ENCODE measurements around the gene RASSF1. TPM values are rescaled to one million over a fixed set of nuclear protein-coding genes. Genes with fewer than 3 reads are reported as not detected.

Gene RASSF1, protein sequence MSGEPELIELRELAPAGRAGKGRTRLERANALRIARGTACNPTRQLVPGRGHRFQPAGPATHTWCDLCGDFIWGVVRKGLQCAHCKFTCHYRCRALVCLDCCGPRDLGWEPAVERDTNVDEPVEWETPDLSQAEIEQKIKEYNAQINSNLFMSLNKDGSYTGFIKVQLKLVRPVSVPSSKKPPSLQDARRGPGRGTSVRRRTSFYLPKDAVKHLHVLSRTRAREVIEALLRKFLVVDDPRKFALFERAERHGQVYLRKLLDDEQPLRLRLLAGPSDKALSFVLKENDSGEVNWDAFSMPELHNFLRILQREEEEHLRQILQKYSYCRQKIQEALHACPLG
- total RNA-seq = 39.5 TPM
- long read RNA-seq, transcript RASSF1-203 (6 exons, 1,923 nt) = major isoform, 41 of 127 reads
- long read RNA-seq, transcript RASSF1-206 (2 exons, 2,060 nt) = minor isoform, 6 of 127 reads
- long read RNA-seq, transcript RASSF1-201 (5 exons, 1,757 nt) = minor isoform, 36 of 127 reads
- long read RNA-seq, partial matches to known transcripts = 10 of 127 reads
- long read RNA-seq, other reads (novel, unspliced or antisense) = 26 of 127 reads

- DNase-seq = peak; percentile 89
- peak within 1 kb of the TSS; percentile 84 for H3K4me3 ChIP-seq
- no peaks in the 10 kb centered on the region for H3K27me3 ChIP-seq (ENCODE audit: low read depth)
- peak; percentile 58 to 61 for ATAC-seq
- H3K9me3 ChIP-seq = no peaks in the 10 kb centered on the region
- peaks cover 60% of the 10 kb centered on the region for H3K4me1 ChIP-seq
- intact Hi-C loops (cut with DNase I) = no loop called here
- H3K36me3 ChIP-seq = no peaks in the 10 kb centered on the region
- peak within 1 kb of the TSS; percentile 98 for H3K27ac ChIP-seq
- TF ChIP-seq, protein P1, sequence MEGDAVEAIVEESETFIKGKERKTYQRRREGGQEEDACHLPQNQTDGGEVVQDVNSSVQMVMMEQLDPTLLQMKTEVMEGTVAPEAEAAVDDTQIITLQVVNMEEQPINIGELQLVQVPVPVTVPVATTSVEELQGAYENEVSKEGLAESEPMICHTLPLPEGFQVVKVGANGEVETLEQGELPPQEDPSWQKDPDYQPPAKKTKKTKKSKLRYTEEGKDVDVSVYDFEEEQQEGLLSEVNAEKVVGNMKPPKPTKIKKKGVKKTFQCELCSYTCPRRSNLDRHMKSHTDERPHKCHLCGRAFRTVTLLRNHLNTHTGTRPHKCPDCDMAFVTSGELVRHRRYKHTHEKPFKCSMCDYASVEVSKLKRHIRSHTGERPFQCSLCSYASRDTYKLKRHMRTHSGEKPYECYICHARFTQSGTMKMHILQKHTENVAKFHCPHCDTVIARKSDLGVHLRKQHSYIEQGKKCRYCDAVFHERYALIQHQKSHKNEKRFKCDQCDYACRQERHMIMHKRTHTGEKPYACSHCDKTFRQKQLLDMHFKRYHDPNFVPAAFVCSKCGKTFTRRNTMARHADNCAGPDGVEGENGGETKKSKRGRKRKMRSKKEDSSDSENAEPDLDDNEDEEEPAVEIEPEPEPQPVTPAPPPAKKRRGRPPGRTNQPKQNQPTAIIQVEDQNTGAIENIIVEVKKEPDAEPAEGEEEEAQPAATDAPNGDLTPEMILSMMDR (IDR thresholded peaks at IDR 0.05) = no peak
Measured at GRCh38 chr3:50340448-50341329, at the start of gene RASSF1. Gene RASSF1, minus strand, starts transcription at chr3:50340836. Its CDS starts 31 bp downstream, at chr3:50340805.

DNA sequence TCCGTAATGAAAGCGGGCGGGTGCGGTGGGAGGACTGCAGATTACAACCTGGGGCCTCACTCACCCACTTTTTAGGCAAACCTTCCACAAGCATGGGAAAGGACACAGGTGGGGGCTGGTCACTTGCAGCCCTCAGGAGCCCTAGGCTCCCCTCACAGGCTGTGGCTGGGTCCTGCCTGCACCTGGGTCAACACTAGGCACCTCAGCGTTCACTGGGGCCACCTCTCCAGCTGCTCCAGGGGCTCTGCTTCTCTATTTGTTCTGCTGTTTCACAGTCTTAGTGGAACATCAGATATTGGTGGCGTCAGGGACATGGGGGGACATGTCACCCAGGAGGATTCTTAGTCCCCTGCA lies 48.8 kb upstream of the RASSF1 start:
- Histone ChIP-seq H3K27me3 (ENCODE audit: low read depth) (no peaks in the 10 kb centered on the region), H3K9me3 (no peaks in the 10 kb centered on the region)
- ATAC-seq = no peak

GRCh38 chr3:50388720-50389413 lies 48.2 kb upstream of the RASSF1 start:
- TF ChIP-seq, protein P1 (IDR thresholded peaks at IDR 0.05) = no peak
- intact Hi-C loops (cut with DNase I) = no loop called here
- Histone ChIP-seq H3K4me3 (no peak overlapping the region), H3K27me3 (ENCODE audit: low read depth) (no peaks in the 10 kb centered on the region), H3K4me1 (peaks cover 13% of the 10 kb centered on the region), H3K27ac (no peak overlapping the region), H3K36me3 (no peaks in the 10 kb centered on the region), H3K9me3 (no peaks in the 10 kb centered on the region)
- ATAC-seq = no peak
- no peak for DNase-seq

More for the DNA sequence above, 48.8 kb upstream of the RASSF1 start:
- TF ChIP-seq, protein P1 (IDR thresholded peaks at IDR 0.05) = no peak
- Histone ChIP-seq H3K4me1 (peaks cover 13% of the 10 kb centered on the region), H3K4me3 (no peak overlapping the region), H3K27ac (no peak overlapping the region), H3K36me3 (no peaks in the 10 kb centered on the region)
- DNase-seq = no peak
- intact Hi-C loops (cut with DNase I) = no loop called here

DNA sequence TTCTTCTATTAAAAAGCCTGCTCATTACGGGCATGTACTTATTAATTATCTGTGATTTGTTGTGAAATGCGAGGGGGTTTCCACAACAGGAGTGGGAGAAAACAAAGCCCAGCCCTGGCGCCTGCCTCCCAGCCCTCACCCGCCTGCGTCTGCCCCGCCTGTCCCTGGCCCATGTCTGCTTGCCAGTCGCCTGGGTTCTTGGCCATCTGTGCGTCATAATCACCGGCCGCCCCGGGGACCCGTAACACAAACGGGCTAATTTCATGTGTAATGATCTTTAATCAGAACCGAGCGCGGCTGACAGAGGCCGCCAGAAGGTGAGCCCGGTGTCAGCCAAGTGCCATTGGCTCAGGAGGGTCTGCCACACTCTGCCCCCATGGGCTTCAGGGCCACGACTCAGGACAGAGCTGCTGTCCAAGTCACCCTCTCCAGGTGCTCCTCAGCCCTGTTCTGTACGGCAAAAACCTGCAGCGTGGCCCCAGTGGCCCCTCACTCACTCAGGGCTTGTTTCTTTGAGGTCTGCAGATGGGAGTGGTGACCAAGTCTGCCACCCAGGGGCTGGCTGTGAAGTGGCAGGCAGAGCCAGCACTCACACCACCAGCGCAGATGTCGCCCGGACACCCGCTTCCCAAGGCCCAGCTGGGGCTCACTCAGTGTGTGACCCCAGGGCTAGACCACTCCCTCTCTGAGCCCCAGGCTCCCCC lies 47.5 kb upstream of the RASSF1 start:
- no peak for DNase-seq
- peaks cover 1% of the 10 kb centered on the region for H3K36me3 ChIP-seq
- H3K27me3 ChIP-seq (ENCODE audit: low read depth) = no peaks in the 10 kb centered on the region
- no peak overlapping the region for H3K4me3 ChIP-seq
- H3K4me1 ChIP-seq = peaks cover 13% of the 10 kb centered on the region
- TF ChIP-seq, protein P1 (IDR thresholded peaks at IDR 0.05) = no peak
- H3K9me3 ChIP-seq = no peaks in the 10 kb centered on the region
- no peak for ATAC-seq
- intact Hi-C loops (cut with DNase I) = no loop called here
- no peak overlapping the region for H3K27ac ChIP-seq

Data from lower lobe of right lung (tissue), 2 donors.